HS-5 (cell line): ENCODE measurements around the gene ASTN2.

ENCODE experiments used
- DNase-seq: peaks from one replicate; pipeline ENCODE4 v3.0.0-alpha.2; 2012; ENCODE audit warnings: low read depth

Gene ASTN2

GRCh38 chr9:116453785-116454184, 961.1 kb downstream of the ASTN2 start:
- DNase-seq: no peak

- DNase-seq: no peak
Observed at GRCh38 chr9:116452634-116453033, 962.2 kb downstream of the ASTN2 start.

GRCh38 chr9:116452227-116452626, 962.6 kb downstream of the ASTN2 start:
- no peak for DNase-seq

GRCh38 chr9:116451500-116452115, 963.2 kb downstream of the ASTN2 start:
- DNase-seq: no peak

- DNase-seq: no peak
Observed at GRCh38 chr9:116450378-116451139, 964.3 kb downstream of the ASTN2 start.

- no peak for DNase-seq
Observed at GRCh38 chr9:116449949-116450348, 964.9 kb downstream of the ASTN2 start.

- no peak for DNase-seq
Observed at GRCh38 chr9:116448431-116448830, 966.4 kb downstream of the ASTN2 start.

- DNase-seq: no peak
Observed at GRCh38 chr9:116447934-116448333, 966.9 kb downstream of the ASTN2 start.

GRCh38 chr9:116442528-116442927, 972.3 kb downstream of the ASTN2 start:
- DNase-seq: no peak

GRCh38 chr9:116437411-116438370, 977.2 kb downstream of the ASTN2 start:
- DNase-seq: no peak

GRCh38 chr9:116436121-116436520, 978.7 kb downstream of the ASTN2 start:
- DNase-seq: no peak

GRCh38 chr9:116435706-116436105, 979.2 kb downstream of the ASTN2 start:
- DNase-seq: no peak

- no peak for DNase-seq
Observed at GRCh38 chr9:116434314-116434713, 980.5 kb downstream of the ASTN2 start.

- DNase-seq: no peak
Observed at GRCh38 chr9:116432051-116432450, 982.8 kb downstream of the ASTN2 start.

GRCh38 chr9:116430849-116431248, 984.0 kb downstream of the ASTN2 start:
- DNase-seq: no peak

- no peak for DNase-seq
Observed at GRCh38 chr9:116425244-116425643, 989.6 kb downstream of the ASTN2 start.

GRCh38 chr9:116423149-116423548, 991.7 kb downstream of the ASTN2 start:
- DNase-seq: no peak

GRCh38 chr9:116422119-116422979, 992.5 kb downstream of the ASTN2 start:
- no peak for DNase-seq

- peak; percentile 34 for DNase-seq
Observed at GRCh38 chr9:116420993-116421538, 993.8 kb downstream of the ASTN2 start.

GRCh38 chr9:116419181-116419580, 995.7 kb downstream of the ASTN2 start:
- no peak for DNase-seq

GRCh38 chr9:116417464-116417863, 997.4 kb downstream of the ASTN2 start:
- no peak for DNase-seq
